ENCODE results near the gene A4GNT.
"Not testable (repeated sequence)": the region's sequence is repeated elsewhere in the genome, so short reads cannot be mapped to it uniquely, and the experiment has no call there.

The A4GNT gene

DNA sequence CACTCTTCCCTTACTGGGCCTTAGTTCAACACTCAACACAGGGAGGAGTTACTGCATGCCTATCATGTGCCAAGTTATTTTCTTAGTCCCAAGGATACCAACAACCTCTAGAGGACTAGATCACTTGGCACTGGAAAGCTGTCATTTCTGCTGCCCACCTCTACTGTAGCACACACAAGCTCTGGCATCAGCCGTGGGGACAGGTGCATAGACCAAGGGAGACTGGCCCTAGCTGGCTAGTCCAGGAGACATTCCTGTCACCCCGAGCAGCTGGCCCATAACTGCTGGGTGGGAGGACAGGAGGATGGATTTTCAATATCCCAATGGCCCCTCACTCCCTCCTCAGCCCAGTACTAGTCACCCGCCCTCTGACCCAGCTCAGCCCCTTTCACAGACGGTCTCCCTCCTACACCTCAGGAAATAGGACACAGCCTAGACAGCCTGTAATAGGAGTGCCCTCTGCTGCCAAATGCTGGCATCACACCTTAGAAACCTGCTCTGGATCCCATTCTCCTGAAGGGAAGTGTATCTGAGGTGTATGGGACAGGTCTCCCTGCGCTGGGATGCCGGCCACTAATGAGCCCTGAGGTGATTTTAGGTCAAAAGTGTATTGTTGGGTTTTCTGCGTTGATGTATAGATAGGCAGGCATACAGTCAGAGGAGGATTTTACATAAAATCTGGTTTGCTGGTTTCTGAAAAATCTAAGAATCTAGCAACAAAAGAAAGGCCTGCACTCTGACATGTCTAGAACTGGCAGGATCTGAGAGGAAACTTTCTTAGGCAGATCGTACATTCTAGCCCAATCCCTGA is 13.4 kb downstream of the A4GNT start:
- no peak for DNase-seq

DNA sequence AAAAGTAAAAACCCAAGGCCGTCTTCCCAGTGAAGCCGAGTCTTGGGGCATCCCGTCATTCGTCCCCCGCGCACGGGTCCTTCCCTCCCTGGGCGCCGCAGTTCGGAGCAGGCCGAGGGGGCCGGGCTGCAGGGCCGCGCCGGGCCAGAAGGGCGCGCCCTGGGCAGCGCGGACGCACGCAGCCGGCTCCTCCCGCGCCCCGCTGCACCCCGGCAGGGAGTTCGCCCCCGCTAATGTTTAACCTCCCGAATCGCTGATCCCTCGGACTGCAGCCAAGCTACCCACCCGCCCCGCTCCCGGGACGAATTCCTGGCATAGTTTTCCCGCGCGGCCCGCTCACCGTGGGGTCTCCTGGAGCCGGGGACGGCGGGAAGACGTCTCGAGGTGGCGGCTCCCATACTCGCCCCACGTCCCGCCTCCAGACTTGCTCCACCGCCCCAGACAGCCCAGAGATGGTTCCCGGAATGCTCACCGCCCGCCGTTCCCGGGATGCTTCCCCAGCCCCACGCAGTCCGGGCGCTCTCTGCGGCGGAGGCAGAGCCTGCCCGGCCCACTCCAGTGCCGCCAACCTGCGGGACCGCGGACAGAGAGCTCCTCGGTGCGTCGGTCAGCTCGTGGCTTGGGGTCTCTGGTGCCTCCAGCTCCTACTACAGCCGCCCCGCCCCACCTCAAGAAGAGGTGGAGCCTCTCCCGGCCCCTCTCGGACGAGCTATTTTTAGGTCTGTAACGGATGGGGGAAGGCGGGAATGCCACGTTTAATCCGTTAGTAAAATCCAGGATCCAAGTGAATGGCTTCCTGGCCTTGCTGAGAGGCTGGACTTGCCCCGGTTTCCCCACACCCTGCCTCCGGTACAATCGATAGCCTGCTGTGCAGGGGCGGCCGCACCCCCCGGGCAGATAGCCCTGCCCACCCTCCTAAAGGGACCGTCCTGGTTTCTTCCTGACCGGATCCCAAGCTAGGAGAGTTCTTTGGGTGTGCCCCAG is 16.9 kb downstream of the A4GNT start, which contains the start of gene DZIP1L:
Gene DZIP1L (minus strand): TSS at position 621 of the 984 bp plus-strand sequence. CDS start 11,637 bp downstream, outside the sequence.
- DNase-seq: no peak

DNA sequence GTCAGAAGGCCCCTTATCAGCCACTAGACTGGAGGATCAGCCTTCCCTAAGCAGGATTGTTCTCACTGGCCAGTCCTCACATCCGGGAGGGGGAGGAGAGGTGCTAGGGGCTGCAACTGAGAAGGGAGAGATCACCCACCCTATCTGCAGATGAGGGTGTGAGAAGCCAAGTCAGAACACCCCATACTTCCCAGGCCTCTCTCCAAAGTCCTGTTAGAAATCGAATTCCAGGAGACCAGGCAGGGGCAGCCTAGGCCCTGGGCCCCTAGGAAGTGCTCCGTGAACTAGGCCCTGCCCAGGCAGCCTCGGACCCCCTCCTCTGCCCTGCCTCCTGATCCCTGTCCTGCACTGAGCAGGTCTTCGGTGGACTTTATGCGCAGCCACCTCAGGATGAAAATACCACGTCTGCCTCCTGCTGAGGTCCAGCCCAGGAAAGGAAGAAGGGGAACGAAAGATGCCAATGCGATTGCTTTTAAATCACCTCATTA is 17.7 kb downstream of the A4GNT start:
- no peak for DNase-seq

DNA sequence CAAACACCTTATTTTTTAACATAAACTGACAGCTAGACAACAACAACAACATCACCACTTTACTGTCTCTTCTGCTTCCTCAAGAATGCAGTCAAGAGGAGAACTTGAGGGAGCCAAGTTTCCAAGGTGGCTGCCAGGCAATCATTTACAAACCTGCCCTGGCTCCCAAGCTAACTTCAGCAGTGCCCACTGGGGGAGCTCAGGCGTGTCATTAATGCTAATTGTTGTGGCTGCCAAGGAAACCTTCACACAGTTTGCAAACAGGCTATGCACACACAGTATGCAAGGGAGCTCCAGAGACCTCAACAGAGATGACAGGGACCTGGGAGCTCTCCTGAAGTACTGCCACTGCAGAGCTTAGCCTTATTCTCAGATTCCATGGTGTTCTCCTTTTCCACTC is 18.9 kb downstream of the A4GNT start:
- no peak for DNase-seq

- DNase-seq: no peak
These were observed 19.8 kb downstream of the A4GNT start for GRCh38 chr3:138112362-138112761.

GRCh38 chr3:138105598-138105997 is 26.6 kb downstream of the A4GNT start:
- DNase-seq: no peak

DNA sequence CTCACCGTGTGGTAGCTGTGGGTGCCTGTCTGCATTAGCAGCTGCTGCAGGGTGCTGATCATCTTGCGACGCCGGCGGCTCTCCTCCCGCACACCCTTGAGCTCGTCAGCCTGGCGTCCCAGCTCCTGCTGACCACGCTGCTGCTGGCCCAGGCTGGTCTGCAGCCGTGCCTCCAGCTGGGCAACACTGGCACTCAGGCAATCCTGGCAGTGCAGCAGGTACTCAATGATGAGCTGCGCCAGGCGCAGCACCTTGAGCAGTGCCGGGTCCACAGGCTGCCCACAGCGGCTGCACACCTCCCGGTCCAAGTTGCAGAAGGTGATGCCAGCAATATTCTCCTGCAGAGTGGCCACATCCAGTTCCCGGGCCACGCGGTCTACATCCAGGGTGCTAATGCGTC is 28.7 kb downstream of the A4GNT start:
- no peak for DNase-seq

DNA sequence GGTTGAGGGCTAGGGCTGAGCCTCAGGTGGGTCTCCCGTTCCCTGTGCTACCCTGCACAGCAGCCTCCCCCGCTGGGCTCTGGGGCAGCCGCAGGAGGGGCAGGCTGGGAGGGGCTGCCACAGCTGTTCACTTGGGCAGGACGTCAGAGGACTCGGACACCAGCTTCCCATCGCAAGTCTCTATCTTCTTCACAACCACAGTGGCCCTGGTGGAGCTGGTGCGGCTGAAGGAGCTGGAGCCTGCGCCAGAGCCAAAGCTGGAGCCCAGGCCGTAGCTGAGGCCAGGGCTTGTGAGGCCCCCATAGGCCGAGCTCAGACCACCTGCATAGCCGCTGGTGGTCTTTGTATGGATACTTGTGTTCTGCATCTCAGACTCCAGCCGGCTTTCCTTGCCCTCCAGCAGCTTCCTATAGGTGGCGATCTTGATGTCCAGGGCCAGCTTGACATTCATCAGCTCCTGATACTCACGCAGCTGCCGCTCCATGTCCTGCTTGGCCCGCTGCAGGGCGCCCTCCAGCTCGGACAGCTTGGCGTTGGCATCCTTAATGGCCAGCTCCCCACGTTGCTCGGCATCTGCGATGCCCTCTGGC is 30.7 kb downstream of the A4GNT start:
- not testable (repeated sequence) for DNase-seq

DNA sequence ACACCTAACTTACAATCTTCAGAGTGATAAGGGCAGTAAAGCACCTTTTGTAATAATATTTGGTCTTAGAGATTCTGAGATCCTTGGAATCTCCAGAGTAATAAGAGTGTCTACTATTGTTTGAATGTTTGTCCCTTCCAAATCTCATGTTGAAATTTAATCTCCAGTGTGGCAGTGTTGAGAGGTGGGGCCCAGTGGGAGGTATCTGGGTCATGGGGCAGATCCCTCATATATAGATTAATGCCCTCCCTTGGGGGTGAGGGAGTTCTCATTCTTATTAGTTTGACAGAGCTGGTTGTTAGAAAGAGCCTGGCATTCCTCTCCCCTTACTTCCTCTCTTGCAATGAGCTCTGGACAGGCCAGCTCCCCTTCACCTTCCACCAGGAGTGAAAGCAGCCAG is 32.8 kb downstream of the A4GNT start:
- DNase-seq: no peak

GRCh38 chr3:138097192-138098172 is 34.7 kb downstream of the A4GNT start:
- DNase-seq: no peak

- no peak for DNase-seq
These were observed 38.5 kb downstream of the A4GNT start for GRCh38 chr3:138093721-138094120.

DNA sequence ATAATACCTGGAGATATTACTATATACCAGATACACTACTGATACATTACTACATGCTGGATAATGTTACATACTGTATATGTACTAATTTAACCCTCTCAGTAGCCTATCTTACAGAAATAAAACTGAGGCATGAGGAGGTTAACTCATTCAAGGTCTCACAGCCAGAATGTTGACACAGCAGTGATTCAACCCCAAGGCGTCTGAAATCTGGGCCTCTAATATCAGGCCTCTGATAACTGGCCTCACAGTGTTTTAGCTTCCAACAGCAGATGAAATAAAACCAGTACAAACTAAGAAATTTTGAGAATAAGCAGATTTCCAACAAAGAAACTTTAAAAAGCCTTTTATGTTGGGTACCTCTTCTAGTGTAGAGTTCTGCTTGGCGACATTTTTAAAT is 40.2 kb downstream of the A4GNT start:
- no peak for DNase-seq

DNA sequence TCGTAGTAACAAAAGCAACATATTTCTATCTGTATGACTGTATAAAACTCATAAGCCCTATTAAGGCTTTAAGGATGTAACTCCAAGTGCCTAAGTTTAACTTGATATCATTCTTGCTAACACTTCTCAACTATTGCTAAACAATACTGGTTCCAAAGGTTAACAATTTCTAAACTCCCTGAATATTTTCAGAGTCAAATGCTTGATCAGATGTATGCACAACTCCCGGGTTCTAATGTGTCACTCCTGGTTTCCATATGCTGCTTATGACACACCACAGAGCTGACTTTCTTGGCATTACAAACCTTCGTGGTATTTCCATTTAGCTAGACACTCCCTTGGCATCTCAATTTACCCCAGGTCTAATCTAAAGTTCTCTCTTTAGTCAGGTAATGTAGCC is 43.1 kb downstream of the A4GNT start:
- DNase-seq: no peak

DNA sequence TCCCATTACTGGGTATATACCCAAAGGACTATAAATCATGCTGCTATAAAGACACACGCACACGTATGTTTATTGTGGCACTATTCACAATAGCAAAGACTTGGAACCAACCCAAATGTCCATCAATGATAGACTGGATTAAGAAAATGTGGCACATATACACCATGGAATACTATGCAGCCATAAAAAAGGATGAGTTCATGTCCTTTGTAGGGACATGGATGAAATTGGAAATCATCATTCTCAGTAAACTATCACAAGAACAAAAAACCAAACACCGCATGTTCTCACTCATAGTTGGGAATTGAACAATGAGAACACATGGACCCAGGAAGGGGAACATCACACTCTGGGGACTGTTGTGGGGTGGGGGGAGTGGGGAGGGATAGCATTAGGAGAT is 46.4 kb downstream of the A4GNT start:
- DNase-seq: not testable (repeated sequence)

DNA sequence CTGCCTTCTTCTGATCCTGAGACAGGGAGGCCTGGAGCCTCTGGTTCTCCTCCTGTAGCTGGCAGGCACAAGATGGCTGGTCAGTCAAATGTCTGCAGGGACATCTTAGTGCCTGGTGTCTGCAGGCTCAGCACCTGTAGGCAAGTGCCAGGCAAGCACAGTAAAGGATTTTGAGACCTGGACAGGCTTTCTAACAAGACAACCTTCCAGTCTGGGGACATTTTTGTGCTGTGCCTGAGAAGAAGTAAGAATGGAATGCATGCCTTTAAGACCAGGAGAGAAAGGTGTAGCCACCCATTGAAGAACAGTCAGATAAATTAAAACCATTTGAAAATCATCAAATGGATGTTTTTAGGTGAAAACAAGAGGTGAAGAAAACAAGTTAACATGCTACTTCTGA is 48.0 kb downstream of the A4GNT start:
- DNase-seq: no peak

DNA sequence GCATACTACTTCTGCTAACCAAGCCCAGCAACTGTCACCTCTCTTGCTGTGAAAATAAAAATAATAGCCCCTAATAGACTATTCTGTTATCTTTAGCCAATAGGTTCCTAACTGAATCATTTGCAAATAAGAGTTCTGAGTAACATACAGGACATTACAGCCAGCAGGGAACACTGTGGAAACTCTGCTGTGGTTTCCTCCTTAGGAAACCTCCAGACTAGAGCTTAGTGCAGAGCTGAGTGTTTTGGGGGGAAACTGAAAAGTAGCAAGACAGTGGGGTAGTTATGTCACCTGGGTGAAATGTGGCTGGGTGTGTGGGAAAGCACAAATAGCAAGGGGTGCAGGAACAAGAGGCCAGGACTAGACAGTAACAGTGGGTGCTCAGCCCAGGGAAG is 49.2 kb downstream of the A4GNT start:
- DNase-seq: no peak

DNA sequence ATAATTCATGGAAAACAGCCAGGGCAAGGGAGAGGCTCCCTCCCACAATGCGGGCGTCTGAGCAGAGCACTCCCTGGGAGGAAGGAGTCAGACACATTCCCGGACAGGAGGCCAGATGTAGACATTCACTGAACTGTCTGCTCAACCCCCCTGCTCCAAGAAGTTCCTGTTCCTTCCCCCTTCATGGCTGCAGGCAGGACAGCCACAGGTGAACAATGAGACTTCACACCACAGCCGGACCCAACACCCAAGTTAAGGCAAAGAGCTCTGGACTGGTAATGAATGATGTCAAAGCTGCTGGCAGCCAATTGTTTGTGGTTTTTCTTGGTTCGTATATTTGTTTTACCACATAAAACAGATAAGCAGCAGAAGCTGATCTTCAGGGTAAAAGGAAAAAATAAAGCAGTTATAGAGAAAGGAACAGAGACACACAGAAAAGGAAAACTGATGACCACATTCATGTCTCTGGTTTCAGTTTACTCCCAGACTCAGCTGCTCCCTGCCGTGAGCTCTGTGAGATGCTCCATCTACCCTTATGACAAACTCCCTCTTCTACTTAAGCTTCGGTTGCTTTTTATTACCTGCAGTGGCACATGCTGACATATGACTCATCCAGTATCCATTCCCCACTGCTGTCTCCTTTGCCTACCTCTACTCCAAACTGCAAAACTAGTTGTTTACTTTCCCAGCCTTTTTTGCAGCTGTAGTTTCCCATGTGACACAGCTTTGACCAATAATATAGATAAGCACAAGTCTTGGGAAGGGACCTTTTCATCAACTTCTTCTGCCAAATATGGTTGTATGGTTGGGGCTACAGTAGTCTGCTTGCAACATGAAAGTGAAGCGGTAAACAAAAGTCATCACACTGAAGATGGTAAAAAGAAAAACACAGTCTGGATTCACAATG is 49.9 kb downstream of the A4GNT start:
- DNase-seq: no peak

DNA sequence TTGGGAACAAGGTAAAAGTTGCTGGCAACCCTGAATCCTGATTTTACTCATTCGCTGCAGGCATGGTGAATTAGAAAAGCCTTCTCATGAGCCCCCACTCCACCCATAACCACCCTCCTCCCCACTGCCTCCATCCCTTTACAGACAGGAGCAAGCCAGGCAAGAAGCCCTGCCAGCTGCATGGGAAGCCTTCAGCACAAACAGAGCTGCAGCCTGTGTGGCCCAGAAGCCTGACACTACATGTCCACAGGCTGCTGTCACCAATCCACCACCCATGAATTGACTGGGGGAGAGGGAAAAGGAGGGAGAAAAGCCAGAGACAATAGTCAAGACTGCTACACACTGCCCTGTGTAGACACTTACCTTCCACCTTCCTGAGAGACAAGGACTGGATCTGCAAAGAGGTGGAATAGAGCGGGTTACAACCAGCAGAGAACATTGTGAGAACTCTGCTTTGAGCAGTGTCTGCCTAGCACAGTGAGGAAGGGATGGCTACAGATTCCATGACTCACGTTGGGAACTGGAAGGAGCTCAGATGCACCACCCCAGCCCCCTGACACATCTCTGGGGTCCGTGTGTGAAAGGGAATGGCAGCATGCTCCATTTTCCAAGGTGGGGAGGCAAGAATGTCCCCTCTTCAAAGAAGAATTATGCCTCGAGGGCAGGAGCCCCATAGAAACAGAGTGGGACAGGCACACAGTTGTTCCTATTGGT is 50.7 kb downstream of the A4GNT start:
- no peak for DNase-seq

DNA sequence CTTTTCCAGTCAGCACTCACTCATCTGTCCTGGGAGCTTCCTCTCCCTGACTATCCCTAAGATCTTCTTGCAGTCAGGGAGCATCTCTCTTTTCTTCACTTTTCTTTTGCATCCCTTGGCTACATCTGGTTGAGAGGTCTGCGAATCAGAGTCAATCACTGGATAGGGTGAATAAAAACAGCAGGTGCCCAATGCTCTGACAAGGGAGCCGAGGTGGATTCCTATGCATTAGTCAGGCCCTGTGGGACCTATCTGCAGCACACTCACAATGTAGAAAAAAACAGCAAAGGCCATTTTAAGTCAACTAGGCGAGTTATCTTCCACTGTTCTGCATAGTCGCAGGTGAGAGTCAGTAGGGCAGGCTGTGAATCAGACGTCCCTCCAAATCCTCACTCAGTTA is 52.3 kb downstream of the A4GNT start:
- no peak for DNase-seq

DNA sequence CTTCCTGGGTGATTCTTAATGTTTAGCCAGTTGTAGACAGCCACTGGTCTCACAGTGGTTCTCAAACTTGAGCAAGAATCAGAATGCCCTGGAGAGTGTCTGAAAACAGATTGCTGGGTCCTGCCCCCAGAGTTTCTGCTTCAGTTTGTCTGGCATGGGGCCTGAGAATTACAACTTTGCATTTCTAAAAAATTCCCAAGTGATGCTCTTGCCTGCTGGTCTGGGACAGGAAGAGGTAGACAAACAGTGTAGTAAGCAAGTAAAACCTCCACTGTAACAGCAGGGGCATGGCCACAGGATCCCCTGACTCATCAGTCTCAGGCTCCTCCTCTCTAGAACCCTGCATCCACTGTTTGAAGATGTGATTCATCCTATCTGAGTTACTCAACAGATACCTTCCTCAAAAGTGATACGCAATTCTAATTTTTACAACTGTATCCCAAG is 53.3 kb downstream of the A4GNT start:
- no peak for DNase-seq

All from NCI-H1436 treated with DMSO at 0.1 percent for 48 hours (cell line).